HG03060 (cell line): ENCODE results near the gene USP16.

ENCODE experiments used
- ATAC-seq: cut with Tn5 transposase; IDR thresholded peaks from one replicate; pipeline ENCODE4 v1.9.1; 2021; ENCODE audit warnings: low read depth, moderate number of reproducible peaks; ENCODE audit not compliant: unreplicated experiment

The USP16 gene

DNA sequence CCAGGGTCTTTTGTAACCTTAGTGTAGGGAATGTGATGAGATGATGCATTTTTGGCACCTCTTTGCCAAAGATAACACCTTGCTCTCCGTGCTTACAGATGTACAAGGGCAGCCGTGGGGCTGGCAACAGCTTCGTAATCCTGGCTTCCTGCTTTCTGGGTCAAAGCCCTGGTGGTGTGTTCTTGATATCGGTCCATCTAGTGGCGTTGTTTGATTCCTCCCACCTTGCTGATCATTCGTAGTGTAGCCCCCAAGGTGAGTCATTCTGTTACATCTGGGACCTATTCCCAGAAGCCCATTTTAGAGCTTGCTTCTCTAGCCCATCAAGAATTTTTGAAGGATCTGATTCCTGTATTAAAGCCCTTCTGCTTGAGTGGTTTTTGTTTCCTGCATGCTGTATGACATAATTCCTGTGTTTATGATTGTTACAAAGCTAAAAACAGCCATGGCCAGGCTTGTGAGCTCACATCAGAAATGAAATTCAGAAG, 56.0 kb downstream of the USP16 start:
- ATAC-seq: no peak

DNA sequence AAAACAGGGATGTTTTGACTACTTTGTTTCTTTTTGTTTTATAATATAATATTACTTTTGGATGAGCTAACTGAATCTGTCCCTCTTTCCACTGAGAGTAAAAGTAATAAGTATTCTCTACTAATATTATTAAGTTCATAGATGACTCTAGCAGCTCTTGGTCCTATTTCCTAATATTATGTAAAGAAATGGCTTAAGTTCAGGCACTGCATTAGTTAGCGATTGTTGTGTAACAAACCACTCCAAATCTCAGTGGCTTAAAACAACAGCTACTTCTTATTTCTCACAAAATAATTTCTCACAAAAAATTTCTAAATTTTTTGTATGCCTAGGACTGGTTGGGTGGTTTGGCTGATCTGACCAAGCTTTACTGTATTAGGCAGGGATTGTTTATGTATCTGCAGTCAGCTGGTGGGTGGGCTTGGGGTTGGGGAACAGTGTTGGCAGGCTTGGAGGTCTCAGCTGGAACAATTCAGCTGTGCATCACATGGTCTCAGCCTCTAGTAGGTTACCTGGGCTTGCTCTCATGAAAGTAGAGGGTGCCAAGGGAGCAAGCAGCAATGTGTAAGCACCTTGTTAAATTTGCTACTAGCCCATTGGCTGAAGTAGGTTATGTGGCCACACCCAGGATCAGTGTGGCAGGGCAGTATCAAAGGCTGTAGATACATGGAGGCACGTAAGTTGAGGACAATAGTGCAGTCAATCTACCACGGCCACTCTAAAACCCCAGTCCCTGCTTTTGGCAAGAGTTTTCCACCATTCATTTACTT, 57.8 kb downstream of the USP16 start:
- no peak for ATAC-seq

DNA sequence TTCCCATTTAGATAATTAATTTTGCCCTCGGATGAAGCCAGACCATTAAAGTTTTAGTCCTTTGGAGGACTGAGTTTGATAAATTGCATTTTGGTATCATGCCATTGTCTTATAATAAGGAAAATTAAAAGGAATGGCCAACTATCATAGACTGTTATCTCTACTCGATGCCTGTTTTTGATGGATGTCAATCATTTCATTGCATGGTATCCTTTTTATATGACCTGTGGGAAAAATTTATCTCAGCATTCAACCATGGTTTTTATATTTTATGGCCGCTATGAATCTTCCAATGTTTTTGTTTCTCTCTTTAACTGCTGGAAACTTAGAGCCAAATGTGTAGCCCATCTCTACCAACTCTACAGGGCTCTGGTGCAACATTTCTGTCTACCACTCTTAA, 58.8 kb downstream of the USP16 start:
- ATAC-seq: no peak

DNA sequence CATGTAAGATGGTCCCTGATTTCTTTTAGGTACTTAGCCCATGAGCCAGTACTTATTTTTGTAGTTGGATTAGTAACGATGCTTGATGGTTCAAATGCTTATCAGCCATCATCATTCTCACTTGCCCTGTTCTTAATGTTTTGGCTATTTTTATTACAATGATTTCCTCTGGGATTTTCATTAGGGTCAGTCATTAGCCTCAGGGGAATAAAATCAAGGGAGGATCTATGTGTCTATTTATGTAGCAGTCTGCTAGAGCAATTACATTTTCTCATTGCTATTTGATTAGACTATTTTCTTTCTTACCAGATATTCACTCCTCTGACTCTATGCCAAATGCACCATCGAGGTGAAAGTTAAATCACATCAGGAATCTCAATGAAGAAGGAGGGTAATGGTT, 59.9 kb downstream of the USP16 start:
- ATAC-seq: no peak

DNA sequence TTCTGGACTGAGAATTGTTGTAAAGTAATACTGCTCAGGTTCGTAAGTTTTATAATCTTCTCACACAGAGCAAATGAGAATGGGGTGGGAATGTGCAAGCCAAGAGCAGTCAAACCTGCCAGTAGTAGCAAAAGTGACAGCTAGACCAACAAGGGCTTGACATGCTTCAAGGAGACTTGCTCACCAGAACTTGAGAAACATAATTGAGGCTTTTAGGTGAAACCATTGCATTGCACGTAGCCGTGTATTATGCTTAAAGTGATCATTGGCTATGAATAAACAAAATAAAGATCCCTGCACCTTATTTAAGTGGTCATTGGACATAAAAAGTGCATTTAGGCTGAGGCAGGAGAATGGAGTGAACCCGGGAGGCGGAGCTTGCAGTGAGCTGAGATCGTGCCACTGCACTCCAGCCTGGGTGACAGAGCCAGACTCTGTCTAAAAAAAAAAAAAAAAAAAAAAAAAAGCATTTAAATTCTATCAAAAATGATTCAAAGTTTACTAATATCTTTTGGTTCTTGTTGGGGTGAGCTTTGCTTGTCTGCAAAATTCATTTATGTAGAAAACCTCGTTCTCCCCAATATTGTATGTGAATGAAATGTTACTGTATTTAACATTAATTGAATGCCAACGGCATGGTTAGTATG, 60.8 kb downstream of the USP16 start:
- no peak for ATAC-seq

DNA sequence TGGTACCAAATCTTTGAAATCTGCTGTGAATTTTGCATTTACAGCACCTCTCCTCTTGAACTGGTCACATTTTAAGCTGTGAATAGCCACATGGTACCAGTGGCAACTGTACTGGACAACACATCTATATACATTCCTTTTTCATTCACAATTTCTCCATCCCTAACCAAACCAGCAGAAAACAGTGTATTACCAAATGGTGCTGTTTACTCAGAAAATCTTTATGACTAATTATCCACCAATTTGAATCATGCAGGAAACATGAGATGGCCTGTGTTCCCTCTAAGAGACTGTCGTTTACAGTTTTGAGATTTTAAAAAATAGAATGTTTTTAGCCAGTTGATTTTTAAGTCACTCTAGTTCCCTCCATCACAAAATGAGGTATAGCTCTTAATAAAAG, 66.6 kb downstream of the USP16 start:
- no peak for ATAC-seq

DNA sequence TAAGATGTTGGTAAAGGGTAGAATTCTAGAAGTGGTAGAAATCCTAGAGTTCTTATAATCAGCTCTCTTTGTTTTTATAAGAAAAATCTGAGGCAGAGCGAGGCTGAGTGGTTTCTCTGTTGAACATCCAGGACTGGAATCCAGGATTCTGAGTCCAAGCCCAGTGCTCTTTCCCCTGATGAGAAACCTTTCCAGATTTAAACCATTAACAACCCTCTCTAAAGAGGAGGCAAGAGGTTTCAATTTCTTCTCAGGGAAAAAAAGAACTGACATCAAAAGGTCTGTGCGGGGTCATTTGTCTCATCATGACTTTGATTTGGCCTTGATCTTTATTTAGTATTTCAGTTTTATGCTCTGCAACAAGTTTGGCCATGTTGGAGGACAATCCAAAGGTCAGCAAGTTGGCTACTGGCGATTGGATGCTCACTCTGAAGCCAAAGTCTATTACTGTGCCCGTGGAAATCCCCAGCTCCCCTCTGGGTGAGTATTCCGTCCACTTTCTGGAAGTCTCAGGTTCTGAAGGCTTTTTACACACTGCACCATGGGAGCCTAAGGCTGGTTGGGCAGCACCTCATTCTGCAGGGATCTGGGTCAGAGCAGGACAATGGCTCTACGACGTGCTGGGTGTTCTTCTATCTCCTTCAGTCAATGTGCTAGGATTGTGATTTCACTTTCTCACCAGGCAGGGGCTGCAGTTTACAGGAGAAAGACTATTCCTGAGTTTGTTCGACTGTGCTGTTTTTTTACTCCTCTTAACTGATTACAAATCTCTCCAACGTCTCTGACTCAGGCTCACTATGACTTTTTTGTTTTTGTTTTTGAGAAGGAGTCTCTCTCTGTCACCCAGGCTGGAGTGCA, 67.9 kb downstream of the USP16 start:
- no peak for ATAC-seq

DNA sequence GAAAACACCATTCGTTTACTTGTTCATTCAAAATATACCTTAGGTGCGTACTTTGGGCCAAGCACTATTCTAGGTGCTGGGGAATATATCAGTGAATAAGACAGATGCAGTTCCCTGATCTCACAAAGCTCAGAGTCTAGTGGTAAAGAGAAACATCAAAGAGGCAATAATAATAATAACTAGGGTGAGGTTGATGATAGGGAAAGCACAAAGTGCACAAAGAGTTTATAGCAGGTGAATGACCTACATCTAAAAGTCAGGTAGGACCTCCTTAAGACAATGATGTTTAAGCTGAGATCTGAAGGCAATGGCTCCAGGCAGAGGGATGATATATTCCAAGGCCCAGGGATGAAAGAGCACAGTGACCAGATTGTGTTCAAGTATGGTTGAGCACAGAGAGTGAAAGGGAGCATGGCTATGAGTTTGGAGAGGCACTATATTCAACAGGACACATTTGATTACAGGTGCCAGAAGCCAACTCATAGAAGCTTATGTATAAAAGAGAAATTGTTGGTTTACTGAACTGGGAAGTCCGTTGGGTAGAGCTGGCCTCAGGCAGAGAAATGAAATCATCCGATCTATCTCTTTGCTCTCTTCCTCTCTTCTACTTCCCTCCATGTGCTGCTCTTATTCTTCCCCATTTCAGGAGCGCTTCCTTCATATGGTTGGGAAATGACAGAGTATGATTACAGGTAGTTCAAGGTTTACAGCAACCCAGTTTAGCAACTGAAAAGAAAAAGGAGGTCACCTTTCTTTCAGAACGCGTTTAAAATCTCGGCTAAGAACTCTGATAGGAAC, 71.9 kb downstream of the USP16 start:
- no peak for ATAC-seq

DNA sequence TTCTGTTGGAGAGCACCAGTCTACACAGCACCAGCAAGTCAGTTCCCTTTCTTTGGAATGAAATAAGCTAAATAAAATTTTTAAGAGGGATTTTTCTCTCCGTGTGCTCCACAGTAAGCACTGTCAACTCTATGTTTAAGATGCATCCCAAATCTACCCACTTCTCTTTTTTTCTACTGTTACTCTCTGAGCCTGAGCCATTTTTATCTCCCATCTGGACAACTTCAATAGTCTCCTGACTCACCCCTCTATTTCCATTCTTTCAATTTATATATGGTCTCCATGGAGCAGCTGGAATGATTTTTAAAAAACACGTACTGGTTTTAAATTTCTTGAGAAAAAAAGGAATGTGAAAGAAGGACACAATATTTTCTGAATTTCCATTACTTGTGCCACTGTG, 73.7 kb downstream of the USP16 start:
- no peak for ATAC-seq

DNA sequence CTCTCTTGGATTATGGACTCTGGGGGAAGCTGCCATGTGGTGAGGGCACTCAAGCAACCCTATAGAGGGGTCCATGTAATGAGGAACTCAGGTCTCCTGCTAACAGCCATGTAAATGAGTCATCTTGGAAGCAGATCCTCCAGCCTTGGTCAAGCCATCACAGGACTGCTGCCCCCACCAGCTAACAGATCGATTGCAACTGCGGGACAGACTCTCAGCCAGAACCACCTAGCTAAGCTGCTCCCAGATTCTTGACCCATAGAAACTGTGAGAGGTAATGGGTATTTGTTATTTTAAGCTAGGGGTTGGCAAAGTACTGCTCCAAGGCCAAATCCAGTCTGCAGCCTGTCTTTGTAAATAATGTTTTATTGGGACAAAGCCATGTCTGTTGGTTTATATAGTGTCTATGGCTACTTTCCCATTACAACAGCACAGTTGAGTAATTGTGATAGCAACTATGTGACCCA, 78.4 kb downstream of the USP16 start:
- ATAC-seq: no peak
